Muscle layer of colon (tissue), 2 donors: ENCODE results near the gene GALR3.

Source experiments
- H3K27ac ChIP-seq: one replicate; pipeline ENCODE4 v1.7.0; 2013; ENCODE audit warnings: low read depth, mild to moderate bottlenecking, low read length, moderate library complexity
- H3K27me3 ChIP-seq, 2 donors: one replicate each; pipeline ENCODE4 v1.7.0; 2013; ENCODE audit warnings: low read length in 2 of 2, mild to moderate bottlenecking in 2 of 2; ENCODE audit not compliant: insufficient read depth in 2 of 2, control insufficient read depth in 1 of 2
- H3K36me3 ChIP-seq: one replicate; pipeline ENCODE4 v1.7.0; 2013; ENCODE audit warnings: mild to moderate bottlenecking, low read length; ENCODE audit not compliant: insufficient read depth
- H3K4me1 ChIP-seq: one replicate; pipeline ENCODE4 v1.7.0; 2013; ENCODE audit warnings: mild to moderate bottlenecking, low read length; ENCODE audit not compliant: insufficient read depth
- H3K4me3 ChIP-seq, 2 donors: one replicate each; pipeline ENCODE4 v1.7.0; 2013; ENCODE audit warnings: low read length in 2 of 2, low read depth in 1 of 2, mild to moderate bottlenecking in 1 of 2, moderate library complexity in 1 of 2
- H3K9ac ChIP-seq: one replicate; pipeline ENCODE4 v1.7.0; 2013; ENCODE audit warnings: low read length
- H3K9me3 ChIP-seq: one replicate; pipeline ENCODE4 v1.7.0; 2013; ENCODE audit warnings: mild to moderate bottlenecking, low read length
- donor health status: abdominal sarcoma.
- donor health status: Adenocarcinoma of cecum.

GALR3 gene

DNA sequence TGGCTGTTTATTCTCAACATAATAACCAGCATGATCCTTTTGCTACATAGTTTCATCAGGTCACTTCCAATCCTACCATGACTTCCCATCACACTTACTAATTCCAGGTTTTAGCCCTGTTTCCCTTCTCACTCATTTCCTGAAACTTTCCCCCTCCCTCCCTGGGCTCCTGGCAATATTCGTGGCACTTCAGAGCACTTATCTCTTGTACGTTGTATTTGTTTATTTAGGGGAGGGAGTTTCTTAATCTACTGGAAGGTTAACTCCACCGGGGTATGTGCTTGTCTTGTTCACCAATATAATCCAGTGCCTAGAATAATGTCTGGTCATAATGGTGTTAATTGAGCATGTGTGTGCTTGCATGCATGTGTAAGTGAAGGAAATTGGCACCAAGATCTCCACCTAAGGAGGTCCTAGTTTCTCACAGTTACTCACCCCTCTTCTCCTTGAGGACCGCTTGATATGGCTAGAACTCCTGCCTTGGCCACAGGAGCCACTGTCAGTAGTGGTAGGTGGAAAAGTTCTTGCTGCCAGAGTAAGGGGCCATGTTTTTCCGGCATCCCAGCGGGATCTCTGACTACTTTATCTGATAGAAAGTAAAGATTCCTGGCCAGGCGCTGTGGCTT lies 37.7 kb downstream of the GALR3 start:
- H3K27ac ChIP-seq, result no peak overlapping the region
- H3K27me3 ChIP-seq, result no peaks in the 10 kb centered on the region
- no peaks in the 10 kb centered on the region for H3K9me3 ChIP-seq
- H3K4me1 ChIP-seq, result peaks cover 20% of the 10 kb centered on the region
- no peak overlapping the region for H3K9ac ChIP-seq
- H3K4me3 ChIP-seq, result no peak overlapping the region
- H3K36me3 ChIP-seq, result peaks cover 75% of the 10 kb centered on the region

DNA sequence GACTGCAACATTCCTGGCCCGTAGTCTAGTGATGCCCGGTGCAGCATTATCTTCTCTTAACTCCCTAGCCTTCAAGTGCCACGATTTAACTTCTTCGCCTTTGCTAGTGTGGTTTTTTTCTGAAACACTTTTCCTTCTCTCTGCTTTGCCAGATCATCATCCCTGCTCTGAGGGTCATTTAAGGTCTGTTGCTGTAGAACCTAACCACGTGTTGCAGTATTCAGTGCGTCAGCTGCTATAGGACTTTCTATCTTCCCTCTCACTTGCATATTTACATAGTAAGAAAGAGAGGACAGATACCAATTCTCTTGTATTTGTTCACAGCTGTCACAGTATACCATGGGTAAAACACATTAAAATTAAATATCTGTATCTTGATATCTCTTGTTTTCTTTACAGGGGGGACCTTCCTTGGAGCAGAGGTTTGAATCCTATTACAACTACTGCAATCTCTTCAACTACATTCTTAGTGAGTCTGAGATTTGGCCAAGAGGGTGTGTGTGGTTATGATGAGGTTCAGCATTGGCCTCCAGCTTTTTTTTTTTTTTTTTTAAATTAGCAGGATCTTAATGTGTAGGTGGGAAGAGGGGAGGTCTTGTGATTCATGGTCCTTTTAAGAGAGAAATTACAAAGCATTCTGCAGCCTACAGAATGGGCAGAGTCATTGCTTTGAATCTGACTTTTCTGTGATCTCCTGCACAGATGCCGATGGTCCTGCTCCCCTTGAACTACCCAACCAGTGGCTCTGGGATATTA lies 39.6 kb downstream of the GALR3 start:
- Histone ChIP-seq H3K27ac (peak overlapping the region; percentile 24), H3K9ac (no peak overlapping the region), H3K4me1 (peaks cover 20% of the 10 kb centered on the region), H3K27me3 (no peaks in the 10 kb centered on the region), H3K9me3 (no peaks in the 10 kb centered on the region), H3K4me3 (no peak overlapping the region), H3K36me3 (peaks cover 74% of the 10 kb centered on the region)

- Histone ChIP-seq H3K4me1 (peaks cover 20% of the 10 kb centered on the region), H3K27ac (no peak overlapping the region), H3K4me3 (no peak overlapping the region), H3K9ac (no peak overlapping the region), H3K9me3 (no peaks in the 10 kb centered on the region), H3K27me3 (no peaks in the 10 kb centered on the region), H3K36me3 (peaks cover 75% of the 10 kb centered on the region)
Observed at GRCh38 chr22:37865510-37865909, 42.3 kb downstream of the GALR3 start.

GRCh38 chr22:37870273-37870672 lies 47.1 kb downstream of the GALR3 start:
- Histone ChIP-seq H3K9me3 (no peaks in the 10 kb centered on the region), H3K4me3 (no peak overlapping the region), H3K27ac (no peak overlapping the region), H3K4me1 (no peaks in the 10 kb centered on the region), H3K9ac (no peak overlapping the region), H3K36me3 (peaks cover 63% of the 10 kb centered on the region), H3K27me3 (no peaks in the 10 kb centered on the region)
